Epithelial cell of proximal tubule (primary cell): ENCODE measurements around the gene POLD2. TPM values are rescaled to one million over a fixed set of nuclear protein-coding genes. Genes with fewer than 3 reads are reported as not detected.

Experiments used
- DNase-seq: peaks from one replicate; pipeline ENCODE4 v3.0.0-alpha.2; 2011; ENCODE audit warnings: low read depth
- H3K4me3 ChIP-seq: 2 replicates; pipeline ENCODE4 v1.5.1; 2011; ENCODE audit warnings: low read depth, mild to moderate bottlenecking, low read length
- total RNA-seq: library from RNA; depleted of rRNA; stranded (reverse); fragments of >200 nt; gene quantifications from 2 replicates; pipeline ENCODE4 v1.2.3, GENCODE V29; 2015
- TF ChIP-seq, protein P1 (sequence below): conservative IDR thresholded peaks from 2 replicates; pipeline ENCODE4 v1.5.1; 2012; ENCODE audit warnings: low read depth, mild to moderate bottlenecking, low read length

POLD2 gene
- total RNA-seq, 1 donor from 2014 or later, result 92.7 TPM

DNA sequence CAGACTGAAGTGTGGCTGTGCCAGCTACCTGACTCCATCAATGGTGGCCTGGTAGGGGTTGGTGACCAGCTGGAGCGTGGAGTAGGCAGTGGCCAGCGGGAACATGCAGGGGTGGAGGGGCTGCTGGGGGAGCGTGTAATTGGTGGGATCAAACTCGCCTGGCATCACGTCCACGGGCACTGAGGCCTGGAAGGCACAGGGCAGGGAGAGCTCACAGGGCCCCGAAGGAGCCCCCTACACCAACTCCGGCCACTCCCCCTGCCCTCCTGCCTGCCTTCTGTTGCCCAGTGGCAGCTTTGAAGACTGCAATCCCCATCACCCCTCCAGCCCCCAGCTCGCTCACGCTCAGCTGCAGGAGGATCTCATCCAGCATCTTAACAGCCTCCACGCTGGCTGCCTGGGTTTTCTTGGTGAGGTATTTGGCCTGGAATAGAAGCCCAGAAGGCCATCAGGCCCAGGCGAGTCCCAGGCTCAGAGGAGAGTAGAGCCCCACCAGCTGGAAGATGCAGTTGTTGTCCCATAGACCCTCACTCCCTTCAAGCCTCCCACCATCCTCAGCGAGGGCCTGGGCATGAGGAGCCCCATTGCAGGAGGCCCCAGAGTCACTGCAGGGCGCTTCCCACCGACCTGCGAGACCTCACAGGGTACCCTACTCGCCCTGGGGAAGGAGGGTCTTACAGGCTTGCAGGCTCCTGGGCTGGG is 7.1 kb downstream of the POLD2 start:
- no peak for DNase-seq
- TF ChIP-seq, protein P1, sequence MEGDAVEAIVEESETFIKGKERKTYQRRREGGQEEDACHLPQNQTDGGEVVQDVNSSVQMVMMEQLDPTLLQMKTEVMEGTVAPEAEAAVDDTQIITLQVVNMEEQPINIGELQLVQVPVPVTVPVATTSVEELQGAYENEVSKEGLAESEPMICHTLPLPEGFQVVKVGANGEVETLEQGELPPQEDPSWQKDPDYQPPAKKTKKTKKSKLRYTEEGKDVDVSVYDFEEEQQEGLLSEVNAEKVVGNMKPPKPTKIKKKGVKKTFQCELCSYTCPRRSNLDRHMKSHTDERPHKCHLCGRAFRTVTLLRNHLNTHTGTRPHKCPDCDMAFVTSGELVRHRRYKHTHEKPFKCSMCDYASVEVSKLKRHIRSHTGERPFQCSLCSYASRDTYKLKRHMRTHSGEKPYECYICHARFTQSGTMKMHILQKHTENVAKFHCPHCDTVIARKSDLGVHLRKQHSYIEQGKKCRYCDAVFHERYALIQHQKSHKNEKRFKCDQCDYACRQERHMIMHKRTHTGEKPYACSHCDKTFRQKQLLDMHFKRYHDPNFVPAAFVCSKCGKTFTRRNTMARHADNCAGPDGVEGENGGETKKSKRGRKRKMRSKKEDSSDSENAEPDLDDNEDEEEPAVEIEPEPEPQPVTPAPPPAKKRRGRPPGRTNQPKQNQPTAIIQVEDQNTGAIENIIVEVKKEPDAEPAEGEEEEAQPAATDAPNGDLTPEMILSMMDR, result no peak
- no peak overlapping the region for H3K4me3 ChIP-seq

DNA sequence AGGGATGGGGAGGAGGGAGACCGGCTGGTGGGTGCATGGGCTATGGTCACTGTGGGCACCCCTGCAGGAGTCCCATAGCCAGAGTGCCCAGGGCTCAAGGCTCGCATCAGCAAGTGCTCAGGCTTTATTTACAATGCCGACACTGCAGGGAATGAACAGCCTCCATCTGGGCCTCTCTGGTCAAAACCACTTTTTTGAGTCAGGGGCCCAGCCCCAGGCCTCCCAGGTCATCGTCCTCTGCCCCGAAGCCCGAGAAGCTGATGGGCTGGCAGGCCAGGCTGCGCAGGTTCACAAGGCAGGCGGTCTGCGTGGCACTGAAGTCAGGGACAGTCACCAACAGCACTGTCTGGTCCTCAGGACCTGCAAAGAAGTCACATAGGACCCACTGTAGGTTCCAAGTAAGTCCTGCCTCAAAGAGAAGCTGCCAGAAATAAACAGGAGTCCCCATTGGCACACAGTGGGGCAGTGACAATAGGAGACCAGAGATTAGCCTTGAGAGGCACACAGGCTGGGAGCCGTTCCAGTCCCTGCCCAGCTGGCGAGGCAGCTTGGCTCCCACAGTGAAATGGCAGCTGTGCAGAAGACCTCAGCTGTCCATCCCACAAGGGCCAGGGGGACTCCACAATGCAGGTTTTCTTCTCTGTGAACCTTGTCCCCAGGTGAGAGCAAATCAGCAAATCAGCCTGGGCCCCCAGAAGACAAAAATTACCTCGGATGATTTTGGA is 8.6 kb downstream of the POLD2 start:
- TF ChIP-seq, protein P1, result no peak
- H3K4me3 ChIP-seq, result no peak overlapping the region
- DNase-seq, result no peak

DNA sequence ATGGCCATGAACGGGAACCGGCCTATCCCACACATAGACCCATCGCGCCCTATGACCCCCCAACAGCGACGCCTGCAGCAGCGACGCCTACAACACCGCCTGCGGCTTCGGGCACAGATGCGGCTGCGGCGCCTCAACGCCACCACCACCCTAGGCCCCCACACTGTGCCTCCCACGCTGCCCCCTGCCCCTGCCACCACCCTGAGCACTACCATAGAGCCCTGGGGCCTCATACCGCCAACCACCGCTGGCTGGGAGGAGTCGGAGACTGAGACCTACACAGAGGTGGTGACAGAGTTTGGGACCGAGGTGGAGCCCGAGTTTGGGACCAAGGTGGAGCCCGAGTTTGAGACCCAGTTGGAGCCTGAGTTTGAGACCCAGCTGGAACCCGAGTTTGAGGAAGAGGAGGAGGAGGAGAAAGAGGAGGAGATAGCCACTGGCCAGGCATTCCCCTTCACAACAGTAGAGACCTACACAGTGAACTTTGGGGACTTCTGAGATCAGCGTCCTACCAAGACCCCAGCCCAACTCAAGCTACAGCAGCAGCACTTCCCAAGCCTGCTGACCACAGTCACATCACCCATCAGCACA is 9.5 kb downstream of the POLD2 start:
- TF ChIP-seq, protein P1, result no peak
- no peak overlapping the region for H3K4me3 ChIP-seq
- DNase-seq, result no peak

DNA sequence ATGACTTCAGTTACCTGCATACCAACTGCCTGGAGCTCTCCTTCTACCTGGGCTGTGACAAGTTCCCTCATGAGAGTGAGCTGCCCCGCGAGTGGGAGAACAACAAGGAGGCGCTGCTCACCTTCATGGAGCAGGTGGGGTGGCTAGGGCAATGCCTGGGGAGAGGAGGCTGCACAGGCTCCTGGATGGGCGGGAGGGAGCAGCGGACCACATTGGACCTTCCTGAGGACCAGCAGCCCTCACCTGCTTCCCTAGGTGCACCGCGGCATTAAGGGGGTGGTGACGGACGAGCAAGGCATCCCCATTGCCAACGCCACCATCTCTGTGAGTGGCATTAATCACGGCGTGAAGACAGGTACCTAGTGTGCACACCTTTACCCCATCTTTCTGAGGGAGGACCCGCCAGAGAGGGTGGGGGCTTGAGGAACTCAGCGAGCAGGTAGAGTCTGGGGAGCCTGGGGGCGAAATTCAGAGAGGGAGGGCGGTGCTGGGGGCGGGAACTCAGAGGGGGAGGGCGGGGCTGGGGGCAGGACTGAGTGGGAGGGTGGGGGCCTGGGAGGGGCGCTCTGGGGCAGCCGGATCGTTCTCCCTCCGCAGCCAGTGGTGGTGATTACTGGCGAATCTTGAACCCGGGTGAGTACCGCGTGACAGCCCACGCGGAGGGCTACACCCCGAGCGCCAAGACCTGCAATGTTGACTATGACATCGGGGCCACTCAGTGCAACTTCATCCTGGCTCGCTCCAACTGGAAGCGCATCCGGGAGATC is 10.2 kb downstream of the POLD2 start:
- DNase-seq, result no peak
- H3K4me3 ChIP-seq, result no peak overlapping the region
- TF ChIP-seq, protein P1, result no peak

DNA sequence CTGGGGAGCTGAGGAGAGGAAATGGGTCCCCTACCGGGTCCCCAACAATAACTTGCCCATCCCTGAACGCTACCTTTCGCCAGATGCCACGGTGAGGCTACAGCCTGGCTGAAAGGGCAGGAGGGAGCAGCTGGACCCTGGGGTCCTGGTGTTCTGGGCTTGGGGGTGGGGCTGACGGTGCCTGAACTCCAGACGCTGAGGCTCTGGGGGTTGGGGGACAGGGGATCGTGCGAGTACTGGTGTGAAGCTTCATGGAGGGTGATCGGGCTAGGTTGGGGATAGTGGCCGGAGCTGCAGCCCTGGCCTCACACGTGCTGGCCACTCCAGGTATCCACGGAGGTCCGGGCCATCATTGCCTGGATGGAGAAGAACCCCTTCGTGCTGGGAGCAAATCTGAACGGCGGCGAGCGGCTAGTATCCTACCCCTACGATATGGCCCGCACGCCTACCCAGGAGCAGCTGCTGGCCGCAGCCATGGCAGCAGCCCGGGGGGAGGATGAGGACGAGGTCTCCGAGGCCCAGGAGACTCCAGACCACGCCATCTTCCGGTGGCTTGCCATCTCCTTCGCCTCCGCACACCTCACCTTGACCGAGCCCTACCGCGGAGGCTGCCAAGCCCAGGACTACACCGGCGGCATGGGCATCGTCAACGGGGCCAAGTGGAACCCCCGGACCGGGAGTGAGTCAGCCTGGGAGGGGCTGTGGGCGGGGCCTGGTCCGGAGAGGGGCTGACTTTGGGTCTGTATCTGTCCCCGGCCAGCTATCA is 10.9 kb downstream of the POLD2 start:
- no peak for DNase-seq
- TF ChIP-seq, protein P1, result no peak
- no peak overlapping the region for H3K4me3 ChIP-seq

DNA sequence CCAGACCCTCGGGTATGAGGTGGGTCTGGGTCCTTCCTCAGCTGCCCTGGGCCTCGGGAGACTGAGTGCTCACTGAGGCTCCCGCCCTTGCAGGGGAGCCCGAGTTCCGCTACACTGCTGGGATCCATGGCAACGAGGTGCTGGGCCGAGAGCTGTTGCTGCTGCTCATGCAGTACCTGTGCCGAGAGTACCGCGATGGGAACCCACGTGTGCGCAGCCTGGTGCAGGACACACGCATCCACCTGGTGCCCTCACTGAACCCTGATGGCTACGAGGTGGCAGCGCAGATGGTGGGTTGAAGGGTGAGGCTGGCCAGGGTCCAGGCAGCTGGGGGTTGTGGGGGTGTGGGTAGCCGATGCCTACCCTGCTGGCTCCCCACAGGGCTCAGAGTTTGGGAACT is 11.6 kb downstream of the POLD2 start:
- no peak for DNase-seq
- TF ChIP-seq, protein P1, result no peak
- no peak overlapping the region for H3K4me3 ChIP-seq
